ENCODE measurements around the gene ATOH1.

The ATOH1 gene

GRCh38 chr4:93834249-93835066 lies 5.9 kb downstream of the ATOH1 start:
- no peak for DNase-seq (ENCODE audit: low read depth)

- no peak for DNase-seq (ENCODE audit: low read depth)
These were observed 7.4 kb downstream of the ATOH1 start for GRCh38 chr4:93835929-93836328.

GRCh38 chr4:93839704-93840103 lies 11.2 kb downstream of the ATOH1 start:
- no peak for DNase-seq (ENCODE audit: low read depth)

GRCh38 chr4:93841803-93842345 lies 13.3 kb downstream of the ATOH1 start:
- no peak for DNase-seq (ENCODE audit: low read depth)

DNA sequence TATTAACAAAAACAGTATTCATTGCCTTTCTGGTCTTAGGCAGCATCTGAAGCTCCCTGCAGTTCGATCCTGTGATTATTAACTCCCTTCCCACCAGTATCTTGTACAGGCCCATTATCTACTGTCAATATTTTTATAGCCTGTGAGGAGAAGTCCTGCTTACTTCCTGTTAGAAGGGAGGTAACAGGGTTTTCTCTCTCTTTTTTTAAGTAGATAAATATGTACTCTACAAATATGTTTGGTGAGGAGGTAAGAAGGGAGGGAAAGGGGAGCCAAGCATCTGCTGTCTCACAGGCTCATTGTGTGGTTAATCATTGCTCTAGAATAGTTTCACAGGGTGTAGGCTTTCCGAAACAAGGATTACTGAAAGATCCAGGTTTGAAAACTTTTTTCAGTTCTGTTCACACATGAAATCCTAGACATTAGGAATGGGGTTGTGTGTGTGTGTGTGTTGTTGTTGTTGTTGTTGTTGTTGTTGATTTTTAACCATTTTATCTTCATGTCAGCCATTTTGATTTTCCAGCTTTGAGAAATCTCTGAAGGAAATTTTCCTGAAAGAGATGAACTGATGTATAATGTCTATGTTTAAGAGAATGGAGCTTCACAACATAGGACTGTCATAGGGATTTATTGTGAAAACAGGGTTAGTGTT lies 14.2 kb downstream of the ATOH1 start:
- DNase-seq (ENCODE audit: low read depth), result no peak

GRCh38 chr4:93843772-93844171 lies 15.2 kb downstream of the ATOH1 start:
- no peak for DNase-seq (ENCODE audit: low read depth)

GRCh38 chr4:93852680-93853079 lies 24.1 kb downstream of the ATOH1 start:
- DNase-seq (ENCODE audit: low read depth), result no peak

- no peak for DNase-seq (ENCODE audit: low read depth)
These were observed 27.4 kb downstream of the ATOH1 start for GRCh38 chr4:93855926-93856325.

- no peak for DNase-seq (ENCODE audit: low read depth)
These were observed 37.1 kb downstream of the ATOH1 start for GRCh38 chr4:93865650-93866049.

- DNase-seq (ENCODE audit: low read depth), result no peak
These were observed 39.0 kb downstream of the ATOH1 start for GRCh38 chr4:93867416-93868001.

DNA sequence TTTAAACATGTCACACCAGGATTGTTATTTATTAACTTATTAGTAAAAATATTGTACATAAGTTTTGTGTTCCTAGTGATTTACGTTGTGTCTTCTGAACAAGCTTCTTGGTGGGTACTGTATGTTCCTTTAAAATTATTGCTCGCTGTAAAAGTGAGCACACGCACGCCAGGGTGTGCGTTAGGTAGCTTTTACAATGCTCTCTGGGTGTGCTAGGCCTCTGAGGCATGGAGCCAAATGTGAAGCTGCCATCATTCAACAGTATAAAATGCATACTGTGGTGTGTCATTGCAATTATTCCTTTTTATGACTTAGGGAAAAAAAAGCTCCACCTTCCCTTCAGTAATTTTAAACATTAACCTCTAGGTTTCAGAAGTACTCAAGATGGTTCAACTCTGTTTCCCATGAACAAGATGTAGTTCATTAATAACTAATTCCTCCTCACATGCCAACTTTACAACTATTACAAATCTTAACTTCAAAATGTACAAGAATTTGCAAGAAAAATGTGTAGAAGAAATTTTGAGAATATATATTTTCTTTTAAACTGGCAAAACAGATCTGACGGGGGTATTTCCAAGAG lies 42.4 kb downstream of the ATOH1 start:
- no peak for DNase-seq (ENCODE audit: low read depth)

DNA sequence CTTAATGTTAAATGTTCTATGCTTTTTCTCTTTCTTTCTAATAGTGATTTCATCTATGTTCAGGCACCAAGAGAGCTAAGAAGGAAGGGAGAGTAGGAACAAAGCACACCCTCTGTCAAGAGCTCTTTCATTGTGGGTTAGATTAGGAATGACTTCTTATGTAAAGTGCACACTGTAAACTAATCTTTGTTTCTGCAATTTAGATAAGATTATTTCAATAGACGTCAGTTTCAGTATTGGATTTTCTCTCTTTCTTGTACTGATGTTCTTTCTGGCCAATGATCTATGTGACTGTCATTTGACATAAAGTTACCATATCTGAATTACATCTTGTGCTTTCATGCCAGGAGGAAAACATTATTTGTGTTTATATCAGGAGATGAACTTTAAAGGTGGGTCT lies 48.2 kb downstream of the ATOH1 start:
- DNase-seq (ENCODE audit: low read depth), result no peak

DNA sequence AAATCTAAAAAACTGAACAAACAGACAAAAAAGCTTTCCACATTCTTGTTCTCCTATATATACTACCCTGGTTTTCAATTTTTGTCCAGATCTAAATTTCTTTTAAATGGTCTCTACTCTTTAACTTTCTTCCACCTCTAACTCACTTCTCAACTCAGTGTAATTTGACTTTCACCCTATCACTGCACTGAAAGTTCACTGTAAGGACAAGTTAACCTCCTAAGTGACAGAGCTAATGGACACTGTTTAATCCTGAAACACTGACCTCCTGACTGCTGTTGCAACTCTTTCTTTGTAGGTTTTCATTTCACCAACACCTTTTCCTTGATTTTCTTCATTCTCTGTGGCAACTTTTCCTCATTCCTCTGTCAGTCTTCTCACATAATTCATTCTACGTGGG lies 50.0 kb downstream of the ATOH1 start:
- no peak for DNase-seq (ENCODE audit: low read depth)

DNA sequence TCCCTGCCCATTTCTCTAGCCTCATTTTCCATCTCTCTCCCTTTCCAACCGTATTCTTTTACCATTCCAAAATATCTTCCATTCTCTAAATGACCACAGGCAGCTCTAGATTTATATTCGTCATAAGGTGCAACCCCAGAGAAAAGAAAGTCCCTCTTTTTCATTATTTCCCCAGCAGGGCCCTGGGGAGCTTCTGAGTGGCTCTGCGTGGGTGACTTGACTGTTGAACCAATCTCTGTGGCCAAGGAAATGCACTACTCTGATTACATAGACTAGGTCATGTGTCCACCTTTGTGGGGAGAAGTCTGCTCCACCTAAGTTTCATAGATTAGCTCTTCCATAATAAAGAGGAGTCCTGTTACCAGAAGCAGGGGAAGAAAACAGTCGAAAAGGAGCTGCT lies 51.4 kb downstream of the ATOH1 start:
- DNase-seq (ENCODE audit: low read depth), result no peak

All from GM04504 (cell line).